PC-9 (cell line): ENCODE results near the gene FERMT2. TPM values are rescaled to one million over a fixed set of nuclear protein-coding genes. Genes with fewer than 3 reads are reported as not detected.

Experiments used
- BruUV-seq: library from RNA; stranded (reverse); fragments of 400-500 nt; replicated peaks from 2 replicates; lab custom pipeline; 2021; lab: Mats Ljungman, UMichigan
- CTCF ChIA-PET: fragments of 300-600 bp; sonication (Branson Sonifier 250); formaldehyde crosslinking; loops from one replicate; lab custom pipeline; 2022; ENCODE audit warnings: antibody characterized with exemption; lab: Charles Lee
- POLR2A ChIA-PET: fragments of 300-600 bp; sonication (Branson Sonifier 250); formaldehyde crosslinking; loops from one replicate; lab custom pipeline; 2022; ENCODE audit warnings: antibody characterized with exemption; ENCODE audit not compliant: unreplicated experiment; lab: Charles Lee
- DNase-seq, 2 experiments: peaks; one replicate each; pipeline versions ENCODE4 v3.0.0 to v3.0.0-alpha.2; 2015 to 2022; ENCODE audit warnings: mixed read lengths in 1 of 2
- H2AFZ ChIP-seq: fragments of 200-600 bp; sonication (generic); 2 replicates; pipeline ENCODE4 v1.8.1; 2017; ENCODE audit warnings: antibody characterized with exemption
- H3F3A ChIP-seq: fragments of 200-600 bp; sonication (generic); 2 replicates; pipeline ENCODE4 v1.8.1; 2017; ENCODE audit warnings: antibody characterized with exemption, mild to moderate bottlenecking, low read depth; ENCODE audit not compliant: insufficient read depth
- H3K27ac ChIP-seq: fragments of 200-600 bp; sonication (generic); 2 replicates; pipeline ENCODE4 v1.6.1; 2016; ENCODE audit warnings: mixed run types
- H3K27me3 ChIP-seq: fragments of 200-600 bp; sonication (generic); 2 replicates; pipeline ENCODE4 v1.6.1; 2016; ENCODE audit warnings: low read depth, mixed run types; ENCODE audit not compliant: insufficient read depth
- H3K36me3 ChIP-seq: fragments of 200-600 bp; sonication (generic); 2 replicates; pipeline ENCODE4 v1.6.1; 2016; ENCODE audit warnings: low read depth, mixed run types
- H3K4me1 ChIP-seq: fragments of 200-600 bp; sonication (generic); replicated peaks from 2 replicates; pipeline ENCODE4 v1.6.1; 2016; ENCODE audit warnings: mixed run types; ENCODE audit not compliant: insufficient read depth
- H3K4me2 ChIP-seq: fragments of 200-600 bp; sonication (generic); 2 replicates; pipeline ENCODE4 v1.6.1; 2017; ENCODE audit warnings: mixed run types
- H3K4me3 ChIP-seq: fragments of 200-600 bp; sonication (generic); 2 replicates; pipeline ENCODE4 v1.6.1; 2016; ENCODE audit warnings: mixed run types
- H3K79me2 ChIP-seq: fragments of 200-600 bp; sonication (generic); 2 replicates; pipeline ENCODE4 v1.6.1; 2017; ENCODE audit warnings: low read depth, mixed run types
- H3K9me2 ChIP-seq: fragments of 200-600 bp; sonication (generic); 2 replicates; pipeline ENCODE4 v1.8.1; 2017; ENCODE audit warnings: mild to moderate bottlenecking; ENCODE audit not compliant: insufficient read depth
- H3K9me3 ChIP-seq: fragments of 200-600 bp; sonication (generic); 2 replicates; pipeline ENCODE4 v1.8.1; 2016; ENCODE audit warnings: low read depth; ENCODE audit not compliant: insufficient read depth
- H4K20me1 ChIP-seq: fragments of 200-600 bp; sonication (generic); 2 replicates; pipeline ENCODE4 v1.8.1; 2017; ENCODE audit not compliant: insufficient read depth
- EZH2 ChIP-seq: fragments of 200-600 bp; sonication (generic); IDR thresholded peaks from 2 replicates; pipeline ENCODE4 v1.8.0; 2017; ENCODE audit warnings: antibody characterized with exemption, low read depth
- intact Hi-C: fragments of 100-400 bp; cut with micrococcal nuclease; formaldehyde crosslinking; loops from one replicate; pipeline ENCODE4 v1.10.0; 2022; ENCODE audit not compliant: unreplicated experiment
- total RNA-seq: library from RNA; stranded (reverse); gene quantifications from 2 replicates; pipeline ENCODE4 v1.2.3, GENCODE V29; 2021
- TF ChIP-seq, protein P1 (sequence below): fragments of 200-600 bp; sonication (generic); conservative IDR thresholded peaks from 2 replicates; pipeline ENCODE4 v1.6.1; 2017; ENCODE audit warnings: mixed run types, antibody characterized with exemption, mild to moderate bottlenecking, moderate library complexity

The FERMT2 gene
- total RNA-seq, 1 experiment from 2014 or later, result 9.0 TPM

DNA sequence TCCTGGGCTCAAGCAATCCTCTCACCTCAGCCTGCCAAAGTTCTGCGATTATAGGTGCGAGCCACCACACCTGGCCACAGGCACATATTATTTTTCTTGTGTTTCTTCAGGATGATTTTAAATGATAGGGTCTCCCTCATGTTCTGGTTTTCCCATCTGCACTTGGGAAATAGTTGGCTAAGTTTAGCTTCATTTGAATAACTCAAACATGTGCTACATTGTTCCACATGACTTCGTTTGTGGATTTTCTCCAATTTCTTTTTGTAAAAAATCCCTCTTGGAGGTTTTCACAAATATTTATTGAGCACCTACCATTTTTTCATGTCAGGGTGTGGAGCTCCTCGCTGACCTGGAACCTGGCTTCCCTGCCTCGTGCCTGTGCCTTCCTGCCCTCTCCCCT lies 104.3 kb downstream of the FERMT2 start:
- Histone ChIP-seq H3K27ac (no peak overlapping the region), H3K36me3 (no peaks in the 10 kb centered on the region), H3K79me2 (no peaks in the 10 kb centered on the region), H3K9me3 (no peaks in the 10 kb centered on the region), H3K27me3 (no peaks in the 10 kb centered on the region), H3K4me1 (no peaks in the 10 kb centered on the region), H3K9me2 (no peaks in the 10 kb centered on the region), H3K4me2 (no peak overlapping the region), H3K4me3 (no peak overlapping the region), H3F3A (no peaks in the 10 kb centered on the region), H2AFZ (no peak overlapping the region), H4K20me1 (no peaks in the 10 kb centered on the region)
- intact Hi-C loops, result no loop called here
- CTCF ChIA-PET, result no interaction called here
- BruUV-seq, result no TSS peak
- POLR2A ChIA-PET, result no interaction called here
- TF ChIP-seq, protein P1, sequence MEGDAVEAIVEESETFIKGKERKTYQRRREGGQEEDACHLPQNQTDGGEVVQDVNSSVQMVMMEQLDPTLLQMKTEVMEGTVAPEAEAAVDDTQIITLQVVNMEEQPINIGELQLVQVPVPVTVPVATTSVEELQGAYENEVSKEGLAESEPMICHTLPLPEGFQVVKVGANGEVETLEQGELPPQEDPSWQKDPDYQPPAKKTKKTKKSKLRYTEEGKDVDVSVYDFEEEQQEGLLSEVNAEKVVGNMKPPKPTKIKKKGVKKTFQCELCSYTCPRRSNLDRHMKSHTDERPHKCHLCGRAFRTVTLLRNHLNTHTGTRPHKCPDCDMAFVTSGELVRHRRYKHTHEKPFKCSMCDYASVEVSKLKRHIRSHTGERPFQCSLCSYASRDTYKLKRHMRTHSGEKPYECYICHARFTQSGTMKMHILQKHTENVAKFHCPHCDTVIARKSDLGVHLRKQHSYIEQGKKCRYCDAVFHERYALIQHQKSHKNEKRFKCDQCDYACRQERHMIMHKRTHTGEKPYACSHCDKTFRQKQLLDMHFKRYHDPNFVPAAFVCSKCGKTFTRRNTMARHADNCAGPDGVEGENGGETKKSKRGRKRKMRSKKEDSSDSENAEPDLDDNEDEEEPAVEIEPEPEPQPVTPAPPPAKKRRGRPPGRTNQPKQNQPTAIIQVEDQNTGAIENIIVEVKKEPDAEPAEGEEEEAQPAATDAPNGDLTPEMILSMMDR, result no peak
- TF ChIP-seq EZH2, result no peak
- DNase-seq, result no peak

DNA sequence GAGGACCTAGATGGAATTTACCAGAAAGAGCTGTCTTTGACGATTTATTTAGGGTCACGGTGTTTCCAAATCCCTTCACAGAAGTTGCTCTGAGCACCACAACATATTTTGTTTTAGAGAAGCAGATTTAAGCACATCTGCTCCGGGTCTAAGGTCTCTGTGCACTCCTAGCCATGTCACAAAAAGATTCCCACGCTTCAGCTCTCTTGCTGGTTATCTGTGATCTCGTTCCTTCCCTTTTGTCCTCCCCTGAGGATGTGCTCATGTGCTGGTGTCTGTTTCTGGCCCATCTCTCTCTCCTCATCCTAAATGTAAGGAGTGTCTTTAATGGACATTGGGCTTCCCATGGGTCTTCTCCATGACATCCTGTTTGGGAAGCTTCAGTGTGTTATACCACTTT lies 105.8 kb downstream of the FERMT2 start:
- Histone ChIP-seq H3K4me2 (no peak overlapping the region), H2AFZ (no peak overlapping the region), H3K4me1 (no peaks in the 10 kb centered on the region), H3K4me3 (no peak overlapping the region), H3K9me2 (no peaks in the 10 kb centered on the region), H3K27me3 (no peaks in the 10 kb centered on the region), H3K79me2 (no peaks in the 10 kb centered on the region), H4K20me1 (no peaks in the 10 kb centered on the region), H3K36me3 (no peaks in the 10 kb centered on the region), H3F3A (no peaks in the 10 kb centered on the region), H3K9me3 (no peaks in the 10 kb centered on the region), H3K27ac (no peak overlapping the region)
- no TSS peak for BruUV-seq
- no peak for DNase-seq
- no peak for TF ChIP-seq EZH2
- TF ChIP-seq, protein P1, result no peak
- POLR2A ChIA-PET, result no interaction called here
- CTCF ChIA-PET, result no interaction called here
- intact Hi-C loops, result no loop called here

DNA sequence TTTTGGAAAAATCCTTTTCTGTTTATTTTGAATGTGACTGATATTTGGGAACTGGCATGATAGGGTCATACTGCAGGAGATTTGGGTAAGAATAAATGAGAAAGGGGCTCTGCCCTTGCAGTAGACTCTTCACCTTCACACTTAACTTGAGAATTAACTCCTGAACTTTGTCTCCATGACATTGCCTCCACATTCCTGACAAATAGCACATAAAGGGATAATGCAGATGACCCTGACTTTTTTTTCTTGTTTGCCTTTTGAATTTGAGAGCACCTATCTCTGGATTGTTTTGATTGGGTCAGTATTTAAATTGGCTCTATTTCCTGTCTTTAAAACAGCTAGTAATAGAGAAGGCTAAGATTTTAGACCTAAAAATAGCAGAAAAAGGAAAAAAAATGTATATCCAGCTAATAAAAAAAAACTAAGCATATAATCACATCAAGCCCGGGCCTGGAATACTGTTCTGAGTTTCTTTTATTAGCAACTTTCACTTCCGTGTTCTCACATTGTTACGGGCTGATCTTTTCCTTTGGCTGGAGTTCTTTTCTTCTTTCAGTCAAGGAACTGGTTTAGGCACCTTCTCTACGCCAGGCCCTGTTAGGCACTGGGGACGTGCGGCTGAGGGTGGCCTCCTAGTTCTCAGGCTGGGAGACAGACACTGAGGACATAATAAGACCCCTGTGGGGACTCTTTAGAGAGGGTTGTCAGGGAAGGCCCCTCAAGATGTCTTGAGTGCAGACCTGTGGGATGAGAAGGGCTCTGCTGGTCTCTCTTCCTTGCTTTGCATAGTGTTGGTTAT lies 106.4 kb downstream of the FERMT2 start:
- ChIA-PET POLR2A (no interaction called here), CTCF (no interaction called here)
- no peaks in the 10 kb centered on the region for H4K20me1 ChIP-seq
- H3K79me2 ChIP-seq, result no peaks in the 10 kb centered on the region
- H3K9me2 ChIP-seq, result no peaks in the 10 kb centered on the region
- H3K4me3 ChIP-seq, result no peak overlapping the region
- no peaks in the 10 kb centered on the region for H3K9me3 ChIP-seq
- DNase-seq, result no peak
- H3K4me2 ChIP-seq, result no peak overlapping the region
- H3K27ac ChIP-seq, result no peak overlapping the region
- H3K27me3 ChIP-seq, result no peaks in the 10 kb centered on the region
- intact Hi-C loops, result no loop called here
- no TSS peak for BruUV-seq
- TF ChIP-seq, protein P1, result no peak
- no peak for TF ChIP-seq EZH2
- no peaks in the 10 kb centered on the region for H3F3A ChIP-seq
- no peak overlapping the region for H2AFZ ChIP-seq
- no peaks in the 10 kb centered on the region for H3K4me1 ChIP-seq
- H3K36me3 ChIP-seq, result no peaks in the 10 kb centered on the region
